Measurements from ENCODE around the gene MCRIP2. TPM values are rescaled to one million over a fixed set of nuclear protein-coding genes. Genes with fewer than 3 reads are reported as not detected.
A peak's percentile ranks its signal among the peaks of the same experiment; 100 is the strongest.

The MCRIP2 gene
- total RNA-seq, 1 experiment from 2014 or later = 65.4 TPM

DNA sequence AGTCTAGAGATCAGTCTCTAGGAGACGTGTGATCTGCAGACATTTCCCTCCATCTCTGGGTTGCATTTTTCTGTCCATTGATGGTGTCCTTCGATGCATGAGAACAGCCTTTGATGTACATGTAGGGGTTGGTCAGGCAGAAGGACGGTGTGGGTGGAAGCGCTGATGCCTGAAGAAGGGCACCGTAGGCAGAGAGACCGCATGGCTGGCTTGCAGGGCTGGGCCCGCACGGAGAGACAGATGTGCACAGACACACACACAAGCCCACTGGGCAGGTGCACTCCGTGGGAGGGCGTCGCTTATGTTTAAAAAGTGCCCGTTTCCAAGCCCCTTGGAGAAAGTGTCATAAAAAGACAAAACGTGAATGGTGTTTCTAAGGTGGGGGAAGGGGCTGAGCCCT is 26.5 kb upstream of the MCRIP2 start:
- in situ Hi-C loops (cut with HindIII; ENCODE audit: low sequenced_read_pairs) = no loop called here

DNA sequence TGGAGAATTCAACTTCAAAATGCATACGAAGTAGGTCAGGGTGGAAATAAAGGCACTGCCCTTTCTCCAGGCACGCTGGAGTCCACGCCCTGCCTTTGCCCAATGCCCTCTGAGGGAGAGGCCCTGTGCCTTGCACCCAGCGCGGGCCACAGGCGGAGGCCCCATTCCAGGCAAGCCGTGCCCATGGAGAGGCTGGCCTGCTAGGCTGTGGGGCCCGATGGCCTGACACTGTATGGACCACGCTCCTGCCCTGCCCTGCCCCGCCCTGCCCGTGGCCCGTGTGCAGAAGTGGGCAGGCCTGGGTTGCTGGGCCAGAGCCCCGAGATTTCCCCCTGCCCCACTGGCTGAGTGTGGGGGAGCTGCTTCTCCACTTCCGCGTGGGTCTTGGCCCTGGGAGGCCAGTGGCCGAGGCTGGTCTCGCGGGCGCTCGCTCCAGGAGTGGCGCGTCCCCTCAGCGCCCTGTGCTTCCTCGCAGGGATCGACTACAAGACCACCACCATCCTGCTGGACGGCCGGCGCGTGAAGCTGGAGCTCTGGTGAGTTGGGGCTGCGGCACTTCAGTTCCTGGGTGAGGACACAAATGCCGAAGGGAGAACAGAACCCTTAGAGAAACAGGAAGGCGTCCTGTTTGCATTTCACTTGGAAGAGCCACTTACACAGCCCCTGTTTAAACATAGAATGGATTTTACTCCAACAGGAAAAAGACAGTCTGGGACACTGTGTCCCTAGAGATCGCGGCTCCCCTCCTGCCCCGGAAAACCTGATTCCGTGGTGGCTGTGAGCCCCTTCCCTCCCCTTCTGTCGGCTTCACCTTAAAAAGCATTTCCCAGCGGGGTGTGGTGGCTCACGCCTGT is 24.7 kb upstream of the MCRIP2 start:
- in situ Hi-C loops (cut with HindIII; ENCODE audit: low sequenced_read_pairs) = no loop called here

More for the DNA sequence above, 26.5 kb upstream of the MCRIP2 start:
- DNase-seq (ENCODE audit: low spot score) = no peak

DNA sequence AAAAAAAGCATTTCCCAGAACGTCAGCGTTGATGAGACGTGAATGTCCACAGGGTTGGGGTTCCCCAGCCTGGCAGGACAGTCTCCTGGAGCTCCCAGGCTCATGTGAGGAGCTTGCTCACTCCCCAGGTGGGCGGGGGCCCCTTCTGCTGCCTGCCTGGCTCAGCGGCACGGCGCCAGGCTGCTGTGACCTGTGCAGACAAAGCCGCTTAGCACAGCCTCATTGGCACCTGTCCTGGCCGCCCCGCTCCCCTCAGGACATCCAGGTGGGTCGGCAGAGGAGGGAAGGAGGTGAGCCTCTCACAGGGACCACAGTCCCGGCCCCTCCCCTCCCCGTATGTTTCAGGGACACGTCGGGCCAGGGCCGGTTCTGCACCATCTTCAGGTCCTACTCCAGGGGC is 23.8 kb upstream of the MCRIP2 start:
- DNase-seq (ENCODE audit: low spot score) = no peak
- in situ Hi-C loops (cut with HindIII; ENCODE audit: low sequenced_read_pairs) = no loop called here

More for the DNA sequence above, 24.7 kb upstream of the MCRIP2 start:
- DNase-seq (ENCODE audit: low spot score) = no peak

DNA sequence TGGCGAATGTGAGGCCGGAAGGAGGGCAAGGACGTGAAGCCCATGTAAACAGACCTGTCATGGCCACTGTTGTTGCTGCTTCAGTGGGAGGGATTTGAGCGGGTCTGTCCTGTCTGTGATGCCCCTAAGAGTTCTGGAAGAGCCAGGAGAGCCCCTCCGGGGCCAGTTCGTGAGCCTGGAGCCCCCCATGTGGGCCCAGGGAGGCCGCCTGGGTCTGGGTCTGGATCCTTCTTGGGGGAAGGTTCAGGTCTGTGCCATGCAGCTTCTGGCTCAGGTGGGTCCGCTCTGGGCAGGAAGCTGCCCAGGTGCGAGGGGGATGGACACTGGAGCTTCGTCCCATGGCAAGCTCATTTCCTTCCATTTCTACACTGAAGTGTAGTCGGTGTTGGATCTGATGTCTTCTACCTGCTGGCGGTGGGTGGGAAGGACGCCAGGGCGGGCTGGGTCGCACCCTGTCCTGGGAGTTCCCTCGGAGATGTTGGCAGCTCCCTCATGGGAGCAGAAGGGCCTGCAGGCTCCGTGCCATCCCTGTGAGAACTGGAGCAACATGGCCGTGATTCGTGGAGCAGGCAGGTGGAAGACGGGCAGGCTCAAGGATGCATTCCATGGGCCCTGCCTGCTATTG is 22.0 kb upstream of the MCRIP2 start:
- peak; percentile 92 for DNase-seq (ENCODE audit: low spot score)

DNA sequence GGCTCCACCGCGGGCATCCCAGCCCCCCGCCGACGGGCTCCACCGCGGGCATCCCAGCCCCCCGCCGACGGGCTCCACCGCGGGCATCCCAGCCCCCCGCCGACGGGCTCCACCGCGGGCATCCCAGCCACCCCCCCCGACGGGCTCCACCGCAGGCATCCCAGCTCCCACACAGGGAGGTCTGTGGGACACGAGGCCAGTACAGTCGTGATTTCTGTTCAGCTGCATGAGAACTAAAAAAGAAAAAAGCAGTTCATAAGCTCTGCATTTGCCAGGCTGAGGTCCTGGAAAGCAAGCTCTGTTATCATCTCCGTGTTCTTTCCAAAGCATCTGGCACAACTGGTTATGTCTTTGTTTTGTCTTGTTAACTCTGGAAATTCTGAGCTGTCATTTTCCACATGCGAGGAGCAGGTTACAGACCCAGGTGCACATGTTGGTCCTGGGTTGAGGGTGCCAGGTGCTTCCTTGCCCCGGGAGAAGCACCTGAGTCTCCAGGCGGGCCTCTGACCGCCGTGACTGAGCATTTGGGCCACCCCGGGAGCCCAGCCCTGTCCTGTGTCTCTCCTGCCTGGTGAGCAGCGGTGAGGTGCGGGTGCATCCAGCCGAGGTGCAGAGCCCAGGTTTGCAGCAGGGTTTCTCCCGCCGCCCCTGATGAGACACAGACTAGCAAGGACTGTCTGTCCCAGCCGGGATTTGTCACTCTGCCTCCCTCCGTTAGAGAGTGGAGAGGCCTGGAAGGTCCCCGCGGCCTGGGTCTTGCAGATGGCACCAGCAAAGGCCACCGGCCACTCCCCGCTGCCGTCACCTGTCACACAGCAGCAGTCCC is 20.7 kb upstream of the MCRIP2 start:
- in situ Hi-C loops (cut with HindIII; ENCODE audit: low sequenced_read_pairs) = no loop called here
- DNase-seq (ENCODE audit: low spot score) = peak; percentile 48

More for the DNA sequence above, 22.0 kb upstream of the MCRIP2 start:
- in situ Hi-C loops (cut with HindIII; ENCODE audit: low sequenced_read_pairs) = no loop called here

DNA sequence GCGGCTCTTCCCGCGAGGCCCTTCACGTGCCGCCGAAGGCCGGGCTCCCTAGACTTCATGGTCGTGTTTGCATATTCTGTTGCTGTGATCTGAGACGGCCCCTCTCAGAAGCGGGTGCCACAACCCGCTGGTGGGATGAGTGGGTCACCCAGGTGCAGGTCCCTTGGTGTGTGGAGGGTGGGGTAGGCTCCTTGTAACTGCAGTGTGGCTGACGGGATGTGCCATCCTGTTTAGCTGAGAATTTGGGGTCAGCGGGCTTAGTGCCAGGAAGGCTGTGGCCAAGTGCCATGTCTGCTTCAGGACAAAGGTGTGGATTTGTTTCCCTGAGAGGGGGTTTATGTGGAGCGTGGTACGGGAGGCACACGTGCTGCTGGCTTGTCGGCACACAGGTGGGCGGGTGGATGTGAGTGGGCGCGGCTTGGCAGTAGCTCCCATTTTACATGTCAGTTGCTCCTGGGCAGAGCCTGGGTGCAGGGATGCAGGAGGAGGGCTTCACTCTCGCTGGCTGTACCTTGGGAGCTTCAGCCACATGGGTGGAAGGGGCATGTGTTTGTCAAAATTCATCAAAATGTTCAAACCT is 20.0 kb upstream of the MCRIP2 start:
- DNase-seq (ENCODE audit: low spot score) = peak; percentile 86
- in situ Hi-C loops (cut with HindIII; ENCODE audit: low sequenced_read_pairs) = no loop called here

DNA sequence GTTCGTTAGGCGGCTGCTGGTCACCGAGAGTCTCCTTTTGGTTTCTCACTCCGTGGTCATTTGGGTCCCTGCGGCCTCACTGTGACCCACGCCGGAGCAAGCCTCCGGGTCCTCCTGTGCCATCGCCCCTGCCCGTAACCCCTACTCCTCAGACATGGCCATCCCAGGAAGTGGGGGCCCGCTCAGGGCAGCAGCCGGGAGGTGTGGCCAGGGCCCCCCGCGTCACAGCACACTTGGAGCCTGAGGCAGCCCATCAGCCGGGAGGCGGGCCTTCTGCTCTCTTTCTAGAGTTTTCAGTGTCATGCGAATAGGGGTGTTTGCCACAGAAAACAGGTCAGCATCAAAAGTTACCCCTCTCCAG is 18.7 kb upstream of the MCRIP2 start:
- no peak for DNase-seq (ENCODE audit: low spot score)
- in situ Hi-C loops (cut with HindIII; ENCODE audit: low sequenced_read_pairs) = no loop called here

DNA sequence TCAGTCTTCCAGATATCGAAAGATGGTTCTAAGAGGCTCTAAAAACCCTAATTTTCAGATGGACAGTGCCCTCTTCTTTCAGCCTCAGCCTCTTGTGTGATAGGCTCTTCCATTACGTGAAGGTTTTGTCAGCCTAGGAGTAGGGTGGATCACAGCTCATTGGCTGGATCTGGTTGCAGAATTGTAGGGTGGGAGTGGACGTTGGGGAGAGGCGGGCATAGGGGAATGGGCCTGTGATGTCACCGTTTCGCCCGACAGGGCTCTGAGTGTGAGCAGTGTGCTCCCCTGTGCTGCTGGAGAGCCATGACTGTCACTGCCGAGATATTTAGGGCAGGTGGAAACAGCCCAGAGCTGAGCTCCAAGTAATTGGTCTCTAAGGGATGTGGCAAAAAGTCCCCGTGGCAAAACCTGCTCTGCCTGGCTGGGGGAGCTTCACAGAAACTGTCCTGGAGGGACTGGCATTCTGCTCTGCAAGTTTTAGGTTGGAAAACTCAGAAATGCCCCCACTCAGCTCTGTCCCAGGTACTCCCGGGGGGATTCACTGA is 17.0 kb upstream of the MCRIP2 start:
- peak; percentile 36 for DNase-seq (ENCODE audit: low spot score)
- in situ Hi-C loops (cut with HindIII; ENCODE audit: low sequenced_read_pairs) = no loop called here

DNA sequence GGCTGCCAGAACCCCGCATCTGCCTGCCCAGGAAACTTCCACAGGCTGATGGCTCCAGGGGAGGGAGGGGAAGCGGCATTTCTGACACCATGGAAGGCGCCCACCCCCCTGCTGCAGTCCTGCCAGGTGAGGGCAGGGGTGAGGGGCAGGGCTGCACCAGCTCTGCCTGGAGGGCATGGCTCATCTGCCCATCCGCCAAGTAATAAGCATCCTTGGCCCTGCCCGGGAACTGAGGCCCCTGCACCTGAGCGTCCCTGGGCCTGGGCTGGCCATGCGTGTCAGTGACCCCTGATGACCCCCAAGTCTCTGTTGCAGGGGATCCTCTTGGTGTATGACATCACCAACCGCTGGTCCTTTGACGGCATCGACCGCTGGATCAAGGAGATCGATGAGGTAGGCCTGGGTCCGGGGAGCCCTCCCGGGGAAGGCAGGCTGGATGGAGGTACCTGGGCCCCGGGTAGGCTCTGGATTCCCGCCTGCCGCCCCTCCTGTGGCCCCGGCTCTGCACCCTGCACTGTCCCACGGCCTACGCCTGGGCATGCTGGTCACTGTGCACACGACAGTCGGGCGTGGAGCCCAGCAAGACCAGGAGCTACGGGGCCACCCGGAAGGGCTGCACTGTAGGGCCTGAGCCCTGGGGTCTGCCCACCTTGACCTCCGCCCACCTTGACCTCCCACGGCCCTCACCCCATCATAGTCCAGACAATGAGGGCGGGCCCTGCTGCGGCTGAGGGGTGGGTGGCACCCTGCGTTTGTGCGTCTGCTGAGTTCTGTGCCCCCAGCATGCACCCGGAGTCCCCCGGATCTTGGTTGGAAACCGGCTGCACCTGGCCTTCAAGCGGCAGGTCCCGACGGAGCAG is 16.3 kb upstream of the MCRIP2 start:
- in situ Hi-C loops (cut with HindIII; ENCODE audit: low sequenced_read_pairs) = no loop called here
- DNase-seq (ENCODE audit: low spot score) = no peak

DNA sequence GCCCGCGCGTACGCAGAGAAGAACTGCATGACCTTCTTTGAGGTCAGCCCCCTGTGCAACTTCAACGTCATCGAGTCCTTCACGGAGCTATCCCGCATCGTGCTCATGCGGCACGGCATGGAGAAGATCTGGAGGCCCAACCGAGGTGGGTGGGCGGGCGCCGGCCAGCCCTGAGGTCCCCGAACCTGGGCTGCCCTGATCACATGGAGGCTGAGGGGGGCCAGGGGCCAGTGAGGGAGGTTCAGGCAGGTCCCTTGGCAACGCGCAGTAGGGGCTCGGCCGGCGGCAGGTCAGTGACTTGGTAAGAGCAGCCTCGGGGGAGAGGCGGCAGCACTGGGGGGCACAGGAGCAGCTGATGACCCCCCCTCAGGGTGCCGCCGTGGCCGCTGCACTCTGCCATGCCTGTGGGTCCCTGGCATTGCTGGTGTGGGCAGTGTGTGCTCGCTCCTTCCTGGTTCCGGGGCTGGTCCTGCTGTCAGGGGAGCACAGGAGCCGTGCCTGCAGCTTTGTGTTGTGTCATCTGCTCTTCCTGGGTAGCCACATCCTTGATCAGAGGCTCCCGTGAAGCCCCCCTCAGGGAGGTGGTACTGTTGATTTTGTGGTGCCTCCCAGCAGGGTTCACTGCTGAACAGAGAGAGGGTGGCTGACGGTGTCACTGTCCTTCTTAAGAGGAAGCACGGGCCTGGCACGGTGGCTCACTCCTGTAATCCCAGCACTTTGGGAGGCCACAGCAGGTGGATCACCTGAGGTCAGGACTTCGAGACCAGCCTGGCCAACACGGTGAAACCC is 15.5 kb upstream of the MCRIP2 start:
- in situ Hi-C loops (cut with HindIII; ENCODE audit: low sequenced_read_pairs) = no loop called here

DNA sequence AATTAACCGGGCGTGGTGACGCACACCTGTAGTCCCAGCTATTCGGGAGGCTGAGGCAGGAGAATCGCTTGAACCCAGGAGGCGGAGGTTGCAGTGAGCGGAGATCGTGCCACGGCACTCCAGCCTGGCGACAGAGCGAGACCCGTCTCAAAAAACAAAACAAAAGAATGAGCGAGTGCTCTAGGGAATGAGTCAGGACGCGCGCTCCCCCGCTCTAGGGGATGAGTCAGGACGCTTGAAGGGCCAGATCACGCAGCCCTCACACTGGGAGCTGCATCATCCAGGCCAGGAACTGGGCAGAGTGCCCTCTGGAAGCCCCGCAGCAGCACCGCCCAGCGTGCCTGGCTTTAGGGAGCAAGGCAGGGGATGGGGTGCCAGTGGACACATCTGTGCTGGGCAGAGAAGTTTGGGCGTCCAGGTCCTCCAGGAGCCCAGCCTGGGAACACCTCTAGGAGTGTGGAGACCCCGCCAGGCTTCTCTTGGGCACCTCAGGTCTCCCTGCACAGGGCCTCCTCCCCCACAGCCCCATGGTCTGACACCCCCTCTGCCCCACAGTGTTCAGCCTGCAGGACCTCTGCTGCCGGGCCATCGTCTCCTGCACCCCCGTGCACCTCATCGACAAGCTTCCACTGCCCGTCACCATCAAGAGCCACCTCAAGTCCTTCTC is 14.7 kb upstream of the MCRIP2 start:
- in situ Hi-C loops (cut with HindIII; ENCODE audit: low sequenced_read_pairs) = no loop called here
- no peak for DNase-seq (ENCODE audit: low spot score)

More for the DNA sequence above, 15.5 kb upstream of the MCRIP2 start:
- no peak for DNase-seq (ENCODE audit: low spot score)

DNA sequence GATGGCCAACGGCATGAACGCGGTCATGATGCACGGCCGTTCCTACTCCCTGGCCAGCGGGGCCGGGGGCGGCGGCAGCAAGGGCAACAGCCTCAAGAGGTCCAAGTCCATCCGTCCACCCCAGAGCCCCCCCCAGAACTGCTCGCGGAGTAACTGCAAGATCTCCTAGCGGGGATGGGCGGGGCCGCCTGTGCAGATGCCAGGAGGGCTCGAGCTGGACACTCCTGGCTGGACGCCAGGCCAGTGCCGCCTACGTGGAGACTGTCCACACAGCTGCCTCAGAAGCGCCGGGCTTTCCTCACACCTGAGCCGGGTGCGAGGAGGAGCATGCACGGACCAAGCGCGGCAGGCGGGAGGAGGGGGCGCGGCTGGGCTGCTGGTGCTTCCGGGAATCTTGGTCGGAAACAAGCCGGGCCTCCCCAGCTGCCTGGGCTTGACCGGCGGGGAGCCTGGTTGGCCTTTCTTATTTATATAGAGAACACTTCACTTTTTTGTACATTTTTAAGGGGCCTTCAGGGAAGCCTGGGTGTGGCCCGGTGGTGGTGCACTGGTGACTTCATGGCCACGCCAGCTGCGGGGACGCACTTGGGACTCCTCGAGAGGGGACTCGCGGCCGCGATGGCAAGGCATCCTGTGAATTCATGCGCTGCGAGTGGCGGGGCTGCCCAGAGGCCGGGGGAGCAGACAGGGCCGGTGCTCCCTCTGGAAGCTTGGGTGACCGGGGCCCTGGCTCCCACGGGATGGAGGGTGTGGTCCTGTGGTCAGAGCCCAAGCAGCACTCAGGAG is 14.0 kb upstream of the MCRIP2 start:
- in situ Hi-C loops (cut with HindIII; ENCODE audit: low sequenced_read_pairs) = no loop called here
- no peak for DNase-seq (ENCODE audit: low spot score)

DNA sequence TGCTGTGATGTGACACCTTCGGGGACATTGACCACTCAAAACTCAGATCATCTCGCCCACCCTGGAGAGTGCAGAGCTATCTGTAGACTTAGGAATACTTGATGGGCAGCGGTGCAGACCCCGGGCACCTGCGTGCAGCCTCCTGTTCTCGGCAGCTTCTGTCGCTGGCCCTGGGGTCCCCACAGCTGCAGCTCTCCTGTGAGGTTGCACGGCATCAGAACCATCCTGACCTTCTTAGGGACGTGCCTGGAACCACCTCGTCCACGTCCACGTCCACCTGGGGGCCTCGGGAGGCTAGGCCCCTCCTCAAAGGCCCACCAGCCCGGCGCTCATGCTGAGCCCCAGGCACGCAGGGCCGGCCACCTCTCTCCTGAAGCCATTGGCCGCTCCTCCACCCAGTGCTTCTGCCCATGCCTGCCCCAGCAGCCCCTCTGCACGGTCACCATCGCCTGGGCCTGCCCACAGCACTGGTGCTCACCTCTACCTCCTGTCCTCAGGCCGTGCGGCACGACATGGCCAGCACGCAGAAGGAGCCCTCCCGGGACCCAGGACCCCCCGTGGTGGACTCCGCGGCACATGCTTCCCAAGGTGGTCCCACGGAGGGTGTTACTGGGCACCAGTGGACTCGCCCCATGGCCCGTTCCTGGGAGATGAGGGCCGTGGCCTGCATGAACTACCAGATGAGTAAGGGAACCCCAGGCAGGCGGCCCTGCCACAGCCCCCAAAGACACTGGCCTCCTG is 13.1 kb upstream of the MCRIP2 start:
- no peak for DNase-seq (ENCODE audit: low spot score)
- in situ Hi-C loops (cut with HindIII; ENCODE audit: low sequenced_read_pairs) = no loop called here

DNA sequence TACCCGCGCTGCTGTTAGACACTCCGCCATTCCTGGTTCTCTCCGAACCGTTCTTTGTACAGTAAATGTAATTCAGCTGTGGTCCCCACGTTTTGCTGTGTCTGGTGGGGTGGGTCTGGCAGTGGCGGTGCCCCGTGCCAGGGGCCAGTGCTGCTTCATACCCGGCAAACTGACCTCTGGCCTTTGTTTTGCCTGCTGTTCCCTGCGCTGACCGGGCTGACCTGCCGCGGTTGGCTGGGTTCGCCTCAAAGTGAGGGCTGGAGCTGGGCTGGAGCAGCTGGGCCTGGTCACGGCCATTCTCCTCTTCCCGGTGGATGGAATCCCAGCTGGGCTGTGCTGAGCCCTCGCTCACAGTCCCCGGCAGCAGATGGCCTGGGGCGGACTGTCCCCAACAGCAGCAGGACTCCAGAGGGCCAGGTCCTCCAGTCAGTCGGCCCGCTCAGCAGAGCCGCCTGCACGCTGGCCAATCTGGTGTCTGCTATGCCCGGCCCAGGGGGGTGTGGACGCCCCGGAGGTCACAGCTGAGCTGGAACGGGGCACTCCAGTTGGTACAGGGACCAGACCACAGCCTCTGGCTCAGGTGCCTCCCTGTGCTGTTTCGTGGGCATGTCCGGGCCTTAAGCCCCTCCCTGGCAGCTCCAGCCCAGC is 12.3 kb upstream of the MCRIP2 start:
- in situ Hi-C loops (cut with HindIII; ENCODE audit: low sequenced_read_pairs) = no loop called here
- peak; percentile 79 for DNase-seq (ENCODE audit: low spot score)

DNA sequence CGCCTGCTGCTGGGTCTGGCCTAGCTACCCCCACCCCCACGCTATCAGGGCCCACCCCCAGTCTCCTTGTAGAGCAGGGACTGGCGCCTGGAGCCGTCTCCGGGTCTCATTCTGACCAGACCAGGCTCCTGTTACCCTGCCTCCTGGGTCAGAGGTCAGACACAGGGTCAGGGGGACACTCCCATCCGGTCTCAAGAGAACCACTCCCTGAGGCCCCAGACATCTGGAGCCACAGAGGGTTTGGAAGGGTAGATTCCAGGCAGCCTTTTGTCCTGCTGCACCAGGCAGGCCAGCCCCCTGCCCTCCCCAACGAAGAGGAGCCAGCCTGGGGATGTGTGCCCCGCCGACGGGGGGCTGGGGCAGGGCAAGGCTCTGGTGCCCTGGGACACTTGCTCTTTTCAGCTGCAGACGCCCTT is 11.8 kb upstream of the MCRIP2 start:
- in situ Hi-C loops (cut with HindIII; ENCODE audit: low sequenced_read_pairs) = no loop called here
- DNase-seq (ENCODE audit: low spot score) = peak; percentile 55
